Right lung (tissue), 5 donors: ENCODE data around the gene NRN1L. TPM values are rescaled to one million over a fixed set of nuclear protein-coding genes. Genes with fewer than 3 reads are reported as not detected.
"Not testable (repeated sequence)": the region's sequence is repeated elsewhere in the genome, so short reads cannot be mapped to it uniquely, and the experiment has no call there.

ENCODE experiments used
- DNase-seq, 2 donors: peaks; one replicate each; pipeline ENCODE4 v3.0.0-alpha.2; 2013
- polyA plus RNA-seq, 5 donors: library from polyadenylated mRNA; unstranded; fragments of 120-200 nt; gene quantifications; one replicate each; pipeline versions ENCODE4 v1.2.1 to v1.2.3, GENCODE V29; 2013; ENCODE audit warnings: inconsistent platforms in 1 of 5, low replicate concordance in 1 of 5; ENCODE audit not compliant: insufficient read length in 5 of 5, insufficient read depth in 1 of 5

NRN1L gene
- polyA plus RNA-seq, 5 donors = 0.60 to 3.5 (median 2.2) TPM

DNA sequence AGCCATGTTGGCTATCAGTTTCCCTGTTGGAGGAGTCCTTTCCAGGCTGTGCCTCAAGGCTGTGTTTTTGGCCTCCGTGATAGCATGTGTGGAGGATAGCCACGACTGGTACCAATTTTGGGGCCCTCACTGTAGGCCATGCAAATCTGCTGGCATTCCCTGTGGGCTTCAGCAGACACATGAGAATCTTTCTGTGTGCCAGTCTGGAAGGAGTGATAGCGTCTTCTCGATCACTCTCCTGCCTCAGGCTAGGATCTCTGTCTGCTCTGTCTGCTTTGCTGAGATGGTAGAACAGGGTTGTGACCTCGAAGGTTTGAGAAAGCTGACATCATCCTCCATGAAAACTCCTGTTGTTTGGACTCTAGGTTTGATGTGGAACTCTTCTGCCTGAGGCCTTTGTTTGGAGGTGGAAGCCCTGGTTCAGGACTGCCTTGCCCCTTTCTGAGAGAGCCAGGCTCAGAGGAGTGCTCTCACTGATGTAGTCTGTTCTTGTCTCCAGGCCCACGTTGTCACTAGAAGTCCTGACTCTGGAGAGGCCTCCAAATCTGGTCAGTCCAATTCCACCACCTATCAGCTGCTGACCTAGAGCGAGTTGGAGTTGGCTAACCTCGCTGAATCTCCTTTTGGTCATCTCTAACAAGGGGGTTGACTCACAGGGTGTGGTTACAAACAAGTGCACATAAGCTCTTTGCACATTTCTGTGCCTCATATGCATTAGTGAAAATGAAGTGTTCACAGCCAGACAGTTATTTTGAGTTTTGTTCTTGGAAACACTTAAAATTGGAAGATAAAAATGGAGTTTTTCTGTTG, 23.9 kb upstream of the NRN1L start:
- no peak for DNase-seq

DNA sequence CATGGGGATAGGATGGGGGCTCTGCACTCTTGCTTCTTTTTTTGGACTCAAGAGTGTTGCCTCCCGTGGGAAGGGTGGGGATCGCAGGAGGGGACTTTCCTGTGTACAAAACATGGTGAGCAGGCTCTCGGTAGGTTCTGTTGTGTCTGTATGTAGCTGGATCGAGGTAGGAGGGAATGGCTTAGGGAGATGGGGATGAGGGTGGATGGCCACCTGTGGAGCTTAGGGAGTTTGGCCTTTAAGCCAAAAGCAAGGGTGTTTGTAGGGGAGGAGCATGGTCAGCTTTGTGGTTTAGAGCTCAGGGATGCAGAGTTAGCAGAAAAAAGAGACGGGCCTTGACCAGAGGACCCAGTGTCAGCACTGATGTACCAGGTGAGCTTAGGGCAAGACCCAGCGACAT, 22.8 kb upstream of the NRN1L start:
- DNase-seq = no peak

DNA sequence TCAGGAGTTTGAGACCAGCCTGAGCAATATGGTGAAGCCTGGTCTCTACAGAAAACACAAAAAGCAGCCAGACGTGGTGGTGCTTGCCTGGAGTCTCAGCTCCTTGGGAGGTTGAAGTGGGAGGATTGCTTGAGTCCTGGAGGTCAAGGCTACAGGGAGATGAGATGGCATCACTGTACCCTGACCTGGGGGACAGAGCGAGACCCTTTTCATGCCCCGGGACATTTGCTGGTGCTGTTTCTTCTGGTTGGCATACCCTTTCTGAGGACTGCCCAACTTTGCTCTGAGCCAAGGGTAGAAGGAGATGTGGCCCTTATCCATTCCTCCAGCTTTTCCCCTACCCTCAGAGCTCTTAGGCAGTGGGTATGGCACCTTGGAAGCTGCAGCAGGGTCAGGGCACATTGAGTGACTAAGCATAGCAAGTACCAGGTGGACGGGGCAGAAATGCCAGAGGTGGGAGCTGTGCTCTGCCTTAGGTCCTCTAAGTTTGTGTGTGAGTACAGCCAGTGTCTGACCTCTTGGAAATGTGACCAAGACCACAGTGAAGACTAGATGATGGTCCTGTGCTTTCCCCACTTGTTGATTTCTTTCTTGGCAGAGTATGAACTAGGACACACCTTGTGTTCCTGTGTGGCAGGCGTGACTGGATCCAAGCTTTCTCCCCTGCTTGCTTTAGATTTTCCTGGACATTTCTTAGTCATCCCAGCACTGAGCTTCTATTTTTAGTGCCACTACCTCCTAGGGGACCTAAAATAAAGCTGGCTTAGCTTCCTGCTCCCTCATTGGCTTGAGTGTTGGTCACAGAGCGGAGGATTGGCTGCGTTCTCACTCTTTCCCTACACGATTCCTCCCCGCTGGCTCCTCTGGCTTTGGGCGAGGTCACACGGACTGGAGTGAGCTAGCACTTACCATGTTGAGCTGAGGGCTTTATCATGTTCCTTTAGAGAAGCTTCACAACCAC, 21.8 kb upstream of the NRN1L start:
- no peak for DNase-seq

DNA sequence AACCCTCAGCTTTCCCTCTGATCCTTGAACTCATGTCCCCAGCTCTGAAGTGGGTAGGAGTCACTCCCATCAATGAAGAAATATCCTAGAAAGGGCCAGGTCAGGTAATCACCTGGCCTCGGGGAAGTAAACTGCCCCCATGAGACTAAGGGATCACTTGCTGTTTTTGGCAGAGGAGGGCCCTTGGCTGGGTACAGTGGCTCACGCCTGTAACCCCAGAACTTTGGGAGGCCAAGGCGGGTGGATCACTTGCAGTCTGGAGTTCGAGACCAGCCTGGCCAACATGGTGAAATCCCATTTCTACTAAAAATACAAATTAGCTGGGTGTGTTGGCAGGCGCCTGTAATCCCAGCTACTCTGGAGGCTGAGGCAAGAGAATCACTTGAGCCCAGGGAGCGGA, 20.6 kb upstream of the NRN1L start:
- not testable (repeated sequence) for DNase-seq

DNA sequence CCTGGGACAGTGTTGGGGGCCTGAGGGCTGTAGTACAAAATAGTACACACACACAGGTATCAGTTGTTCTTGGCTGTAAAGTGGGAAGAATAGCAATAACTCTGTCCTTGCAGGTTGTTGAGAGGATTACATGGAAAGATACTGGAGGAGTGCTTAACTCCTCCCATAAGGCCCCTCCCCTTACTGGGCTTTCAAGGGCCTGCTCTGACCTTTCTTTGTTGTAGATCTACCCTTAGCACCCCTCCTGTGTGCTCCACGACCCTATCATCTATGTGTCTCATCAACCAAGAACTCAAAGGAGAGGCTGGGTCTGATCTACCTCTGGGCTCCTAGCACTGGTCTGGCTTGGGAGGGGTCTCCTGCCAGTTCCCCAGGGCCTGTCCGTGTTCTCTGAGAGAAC, 20.1 kb upstream of the NRN1L start:
- no peak for DNase-seq

DNA sequence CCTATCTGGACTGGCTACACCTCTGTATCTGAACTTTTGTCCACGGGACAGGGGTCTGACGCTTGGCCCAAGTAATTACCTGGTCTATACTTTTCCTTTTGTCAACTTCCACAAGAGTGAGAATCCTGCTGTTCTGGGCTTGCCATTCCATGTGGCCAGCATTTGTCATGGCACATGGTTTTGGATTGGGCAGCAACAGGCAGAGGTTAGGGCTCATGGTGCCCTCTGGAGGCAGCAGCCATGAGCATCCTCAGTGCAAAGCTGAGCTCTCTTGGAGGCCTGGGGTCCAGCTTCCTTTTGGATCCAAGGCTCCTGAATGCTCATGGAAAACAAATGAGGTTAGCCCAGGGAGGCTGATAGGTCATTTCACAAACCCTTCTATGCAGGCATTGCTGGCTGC, 19.4 kb upstream of the NRN1L start:
- DNase-seq = no peak

DNA sequence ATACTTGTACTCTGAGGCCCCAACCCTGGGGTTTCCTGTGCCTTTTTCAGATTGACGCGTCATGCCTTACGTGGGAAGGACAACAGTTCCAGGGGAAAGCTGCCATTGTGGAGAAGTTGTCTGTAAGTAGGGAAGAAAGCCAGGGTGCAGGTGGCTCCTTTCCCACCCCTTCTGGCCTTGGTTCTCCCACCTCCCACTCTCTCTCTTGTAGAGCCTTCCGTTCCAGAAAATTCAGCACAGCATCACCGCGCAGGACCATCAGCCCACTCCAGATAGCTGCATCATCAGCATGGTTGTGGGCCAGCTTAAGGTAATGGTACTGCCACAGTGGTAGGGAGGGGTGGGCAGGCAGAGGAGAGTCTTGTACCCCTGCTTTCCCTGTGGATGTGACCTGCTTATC, 16.4 kb upstream of the NRN1L start:
- DNase-seq = no peak

DNA sequence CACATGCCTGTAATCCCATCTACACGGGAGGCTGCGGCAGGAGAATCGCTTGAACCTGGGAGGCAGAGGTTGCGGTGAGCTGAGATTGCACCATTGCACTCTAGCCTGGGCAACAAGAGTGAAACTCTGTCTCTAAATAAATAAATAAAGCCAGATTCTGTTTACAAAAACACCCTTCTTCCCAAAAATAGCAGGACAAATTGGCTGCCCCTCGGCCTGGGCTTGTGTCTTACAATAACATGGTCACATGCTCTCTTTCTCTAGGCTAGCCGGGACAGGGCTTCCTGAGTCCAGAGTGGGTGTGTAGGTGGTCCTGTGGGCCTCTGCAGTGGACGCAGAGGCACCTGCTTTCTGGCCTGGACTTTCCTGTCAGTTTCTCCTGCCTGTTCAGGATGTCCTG, 15.0 kb upstream of the NRN1L start:
- no peak for DNase-seq

DNA sequence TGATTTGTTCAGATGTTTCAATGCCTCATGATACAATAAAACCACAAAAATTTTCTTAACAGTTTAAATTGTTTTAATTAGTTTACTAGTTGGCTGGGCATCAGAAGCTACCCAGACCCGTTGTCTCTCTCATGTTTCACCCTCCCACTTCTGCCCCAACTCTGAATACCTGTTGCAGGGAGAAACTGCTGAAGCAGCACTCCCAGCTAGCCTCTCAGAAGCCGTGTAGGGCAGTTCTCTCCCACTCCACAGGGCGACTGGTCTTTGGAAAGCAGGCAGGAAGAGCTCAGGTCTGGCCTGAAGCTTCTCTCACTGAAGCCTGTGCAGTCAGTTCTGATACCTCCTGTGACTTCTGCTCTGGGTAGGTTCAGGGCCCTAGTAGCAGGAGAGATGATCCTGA, 13.4 kb upstream of the NRN1L start:
- no peak for DNase-seq

DNA sequence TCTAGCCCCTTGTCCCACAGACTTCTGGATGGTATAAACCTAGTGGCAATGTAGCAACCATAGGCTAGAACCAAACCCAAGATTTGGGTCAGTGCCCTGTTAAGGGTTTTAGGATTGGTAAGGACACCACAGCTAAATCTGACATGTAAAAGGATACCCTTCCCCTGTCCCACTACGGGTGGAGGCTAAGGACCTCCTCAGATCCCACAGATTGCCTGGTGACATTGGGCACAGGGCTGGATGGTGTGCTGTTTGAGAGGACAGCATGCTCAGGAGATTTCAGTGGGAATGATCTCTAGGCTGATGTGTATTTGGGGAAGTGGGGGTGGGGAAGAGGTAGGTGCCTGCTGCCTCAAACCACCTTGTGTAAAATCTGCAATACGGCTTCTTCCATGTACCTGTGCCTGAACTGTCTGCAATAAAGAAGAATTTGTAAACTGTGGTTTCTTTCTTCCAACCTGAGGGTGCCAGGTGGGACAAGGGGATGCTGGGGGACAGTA, 12.5 kb upstream of the NRN1L start:
- DNase-seq = no peak

DNA sequence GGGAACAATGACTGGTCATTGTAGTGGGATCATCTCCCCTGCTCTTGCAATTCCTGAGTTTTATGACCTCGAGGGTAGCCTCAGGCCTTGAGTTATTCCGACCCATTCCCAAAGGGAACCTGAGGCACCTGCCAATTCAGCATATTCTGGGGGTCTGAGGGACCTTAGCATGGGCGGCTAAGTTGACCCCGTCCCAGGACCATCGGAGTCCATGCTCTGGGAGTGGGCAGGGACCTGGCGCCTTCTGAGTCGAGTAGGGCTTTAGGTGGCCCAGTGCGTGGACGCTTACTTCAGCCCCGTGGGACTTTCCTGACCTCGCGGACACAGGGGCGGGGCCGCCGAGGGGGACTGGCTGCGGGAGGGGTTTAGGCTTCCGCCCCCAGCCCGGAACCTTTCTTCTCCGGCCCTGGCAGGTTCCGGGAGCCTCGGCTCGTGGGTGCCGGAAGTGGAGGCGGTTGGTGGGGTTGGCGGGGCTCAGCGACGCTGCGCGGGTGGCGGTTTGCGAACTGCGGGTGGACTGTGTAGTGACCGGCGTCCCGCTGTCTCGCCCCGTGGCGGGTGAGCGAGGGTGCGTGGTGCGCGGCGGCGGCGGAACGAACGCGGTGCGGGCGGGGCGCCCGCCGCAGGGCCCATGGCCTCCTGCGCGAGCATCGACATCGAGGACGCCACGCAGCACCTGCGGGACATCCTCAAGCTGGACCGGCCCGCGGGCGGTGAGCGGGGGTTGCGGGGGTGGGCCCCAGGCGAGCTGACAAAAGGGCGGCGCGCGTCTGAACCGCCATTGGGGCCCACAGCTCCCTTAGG, 11.9 kb upstream of the NRN1L start, which contains the start of gene EDC4:
Gene EDC4, plus strand, starts transcription at position 422 of the 804 bp plus-strand sequence. Its CDS starts 210 bp downstream, at position 632.
- DNase-seq = peak; percentile 57 to 69

DNA sequence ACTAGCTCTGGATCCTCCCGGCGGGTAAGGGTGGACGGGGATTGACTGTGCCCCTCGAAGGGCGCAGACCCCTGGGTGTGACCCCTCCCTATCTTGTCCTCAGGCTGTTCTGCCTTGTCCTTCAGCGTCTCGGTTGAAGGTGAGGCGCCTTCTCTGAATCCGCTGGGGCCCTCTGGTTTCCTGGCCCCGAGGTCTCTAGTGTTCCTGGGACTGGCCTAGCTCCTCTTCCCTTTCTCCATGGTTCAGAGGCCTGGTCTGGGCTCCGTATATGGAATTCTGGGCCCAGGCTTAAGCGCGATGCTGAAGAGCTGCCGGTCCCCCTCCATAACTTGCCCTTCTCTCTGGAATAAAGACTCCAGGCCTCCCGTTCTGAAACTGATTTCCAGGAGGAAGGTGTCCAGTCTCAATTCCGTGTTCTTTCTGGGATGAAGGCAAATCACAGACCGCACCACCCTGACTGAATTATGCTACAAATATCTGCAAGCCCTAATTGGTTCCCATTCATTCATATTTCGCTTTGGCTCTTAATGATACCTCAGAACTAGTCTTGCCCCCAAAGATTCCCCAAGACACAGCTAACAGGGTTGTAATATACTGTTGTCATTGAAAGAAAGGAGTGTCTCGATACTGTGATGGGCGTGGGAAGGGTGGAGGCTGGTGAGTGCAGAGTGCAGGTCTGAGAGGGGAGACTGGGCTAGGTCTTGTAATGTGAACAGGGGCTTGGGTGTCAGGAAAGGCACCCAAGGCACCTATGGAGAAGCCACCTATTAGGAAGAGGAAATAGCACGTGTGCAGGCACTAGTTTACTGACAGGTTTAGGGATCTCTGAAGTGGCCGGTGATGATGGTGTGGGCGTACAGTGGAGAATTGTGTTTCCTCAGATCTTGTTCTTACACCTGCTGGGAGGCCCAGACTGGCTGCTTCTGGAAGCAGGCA, 11.0 kb upstream of the NRN1L start:
- DNase-seq = no peak

DNA sequence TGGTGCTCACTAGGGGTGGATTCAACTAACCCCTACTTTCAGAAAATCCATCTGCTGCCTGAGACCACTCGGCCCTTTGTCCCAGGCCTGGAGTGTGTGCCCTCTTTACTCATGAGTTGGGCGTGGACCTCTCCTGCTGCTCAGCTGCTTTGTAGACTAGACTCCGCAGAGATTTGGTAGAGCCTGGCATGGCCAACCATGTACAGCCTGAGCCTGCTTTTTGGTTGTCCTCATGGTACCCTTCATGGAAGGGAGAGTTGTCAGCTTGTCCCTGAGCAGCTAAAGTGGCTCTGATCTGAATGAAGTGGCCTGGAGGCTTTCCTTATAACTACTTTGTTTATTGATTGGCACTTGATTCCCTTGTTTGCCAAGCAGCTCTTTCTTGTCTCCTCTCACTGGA, 10.3 kb upstream of the NRN1L start:
- no peak for DNase-seq

DNA sequence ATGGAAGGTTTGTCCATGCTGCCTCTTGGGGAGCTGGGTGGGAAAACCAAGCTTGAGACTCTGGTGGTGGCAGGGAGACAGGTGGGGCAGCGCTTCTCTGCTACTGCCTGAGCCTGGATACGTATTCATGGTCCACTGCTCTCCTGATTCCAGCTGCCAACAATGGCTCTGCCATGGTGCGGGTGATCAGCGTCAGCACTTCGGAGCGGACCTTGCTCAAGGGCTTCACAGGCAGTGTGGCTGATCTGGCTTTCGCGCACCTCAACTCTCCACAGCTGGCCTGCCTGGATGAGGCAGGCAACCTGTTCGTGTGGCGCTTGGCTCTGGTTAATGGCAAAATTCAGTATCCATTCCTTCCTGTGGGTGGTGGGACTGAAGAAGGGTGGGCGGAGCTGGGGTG, 7.6 kb upstream of the NRN1L start:
- DNase-seq = no peak

DNA sequence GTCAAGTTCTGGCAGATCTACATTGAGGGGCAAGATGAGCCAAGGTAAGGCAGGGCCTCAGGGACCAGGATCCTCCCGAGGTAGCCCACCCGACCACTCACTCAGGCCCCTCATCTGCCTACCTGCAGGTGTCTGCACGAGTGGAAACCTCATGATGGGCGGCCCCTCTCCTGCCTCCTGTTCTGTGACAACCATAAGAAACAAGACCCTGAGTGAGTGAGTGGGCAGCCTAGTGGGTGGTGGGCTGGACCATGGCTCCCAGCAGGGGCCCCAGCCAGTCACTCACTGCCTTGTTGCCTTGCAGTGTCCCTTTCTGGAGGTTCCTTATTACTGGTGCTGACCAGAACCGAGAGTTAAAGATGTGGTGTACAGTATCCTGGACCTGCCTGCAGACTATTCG, 6.5 kb upstream of the NRN1L start:
- no peak for DNase-seq

DNA sequence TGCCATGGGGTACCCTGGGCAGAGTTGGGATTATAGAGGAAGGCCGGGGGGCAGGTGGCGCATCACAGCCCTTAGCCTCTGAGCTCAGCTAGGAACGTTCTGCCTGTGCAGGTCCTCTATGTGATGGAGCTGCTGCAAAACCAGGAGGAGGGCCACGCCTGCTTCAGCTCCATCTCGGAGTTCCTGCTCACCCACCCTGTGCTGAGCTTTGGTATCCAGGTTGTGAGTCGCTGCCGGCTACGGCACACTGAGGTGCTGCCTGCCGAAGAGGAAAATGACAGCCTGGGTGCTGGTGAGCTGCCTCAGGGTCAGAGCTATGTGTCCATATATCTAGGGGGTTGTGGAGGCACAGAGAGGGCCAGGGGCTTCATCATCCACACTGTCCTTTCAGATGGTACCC, 5.8 kb upstream of the NRN1L start:
- DNase-seq = no peak

DNA sequence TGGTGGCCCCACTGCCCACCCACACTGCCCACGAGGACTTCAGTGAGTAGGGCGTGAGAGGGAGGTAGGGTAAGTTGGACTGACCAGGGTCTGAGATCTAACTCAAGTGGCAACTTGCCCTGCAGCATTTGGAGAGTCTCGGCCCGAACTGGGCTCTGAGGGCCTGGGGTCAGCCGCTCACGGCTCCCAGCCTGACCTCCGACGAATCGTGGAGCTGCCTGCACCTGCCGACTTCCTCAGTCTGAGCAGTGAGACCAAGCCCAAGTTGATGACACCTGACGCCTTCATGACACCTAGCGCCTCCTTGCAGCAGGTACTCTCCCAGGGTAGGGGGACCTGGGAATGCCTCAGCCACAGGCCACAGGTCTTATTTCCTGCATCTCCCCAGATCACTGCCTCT, 5.2 kb upstream of the NRN1L start:
- DNase-seq = no peak

DNA sequence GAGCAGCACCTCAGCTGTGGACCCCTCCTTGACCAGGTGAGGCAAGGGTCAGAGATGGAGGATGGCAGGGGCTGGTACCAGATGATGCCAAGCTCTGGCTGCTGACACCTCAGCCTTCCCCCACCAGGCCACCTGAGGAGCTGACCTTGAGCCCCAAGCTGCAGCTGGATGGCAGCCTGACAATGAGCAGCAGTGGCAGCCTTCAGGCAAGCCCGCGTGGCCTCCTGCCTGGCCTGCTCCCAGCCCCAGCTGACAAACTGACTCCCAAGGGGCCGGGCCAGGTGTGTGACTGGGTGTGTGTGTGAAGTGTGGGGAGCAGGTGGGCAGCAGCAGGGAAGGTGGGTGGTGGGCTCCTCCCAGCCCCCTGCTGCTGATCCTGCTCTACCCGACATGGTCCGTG, 4.7 kb upstream of the NRN1L start:
- no peak for DNase-seq

DNA sequence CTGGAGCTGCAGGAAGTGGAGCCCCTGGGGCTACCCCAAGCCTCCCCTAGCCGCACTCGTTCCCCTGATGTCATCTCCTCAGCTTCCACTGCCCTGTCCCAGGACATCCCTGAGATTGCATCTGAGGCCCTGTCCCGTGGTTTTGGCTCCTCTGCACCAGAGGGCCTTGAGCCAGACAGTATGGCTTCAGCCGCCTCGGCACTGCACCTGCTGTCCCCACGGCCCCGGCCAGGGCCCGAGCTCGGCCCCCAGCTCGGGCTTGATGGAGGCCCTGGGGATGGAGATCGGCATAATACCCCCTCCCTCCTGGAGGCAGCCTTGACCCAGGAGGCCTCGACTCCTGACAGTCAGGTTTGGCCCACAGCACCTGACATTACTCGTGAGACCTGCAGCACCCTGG, 4.1 kb upstream of the NRN1L start:
- DNase-seq = no peak

DNA sequence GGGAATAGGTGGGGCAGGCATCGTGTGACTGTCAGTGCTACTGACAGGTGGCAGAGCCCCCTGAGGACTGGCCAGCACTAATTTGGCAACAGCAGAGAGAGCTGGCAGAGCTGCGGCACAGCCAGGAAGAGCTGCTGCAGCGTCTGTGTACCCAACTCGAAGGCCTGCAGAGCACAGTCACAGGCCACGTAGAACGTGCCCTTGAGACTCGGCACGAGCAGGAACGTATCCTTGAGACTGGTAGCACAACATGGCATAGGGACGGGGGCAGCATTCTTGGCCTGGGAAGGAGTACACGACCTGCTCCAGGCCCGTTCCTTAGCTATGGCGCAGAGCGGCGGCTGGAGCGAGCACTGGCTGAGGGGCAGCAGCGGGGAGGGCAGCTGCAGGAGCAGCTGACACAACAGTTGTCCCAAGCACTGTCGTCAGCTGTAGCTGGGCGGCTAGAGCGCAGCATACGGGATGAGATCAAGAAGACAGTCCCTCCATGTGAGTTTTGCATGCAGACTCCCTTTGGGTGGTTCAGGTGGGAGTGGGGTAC, 3.0 kb upstream of the NRN1L start:
- no peak for DNase-seq
